Measurements from ENCODE around the gene GALNT10.

Gene GALNT10

DNA sequence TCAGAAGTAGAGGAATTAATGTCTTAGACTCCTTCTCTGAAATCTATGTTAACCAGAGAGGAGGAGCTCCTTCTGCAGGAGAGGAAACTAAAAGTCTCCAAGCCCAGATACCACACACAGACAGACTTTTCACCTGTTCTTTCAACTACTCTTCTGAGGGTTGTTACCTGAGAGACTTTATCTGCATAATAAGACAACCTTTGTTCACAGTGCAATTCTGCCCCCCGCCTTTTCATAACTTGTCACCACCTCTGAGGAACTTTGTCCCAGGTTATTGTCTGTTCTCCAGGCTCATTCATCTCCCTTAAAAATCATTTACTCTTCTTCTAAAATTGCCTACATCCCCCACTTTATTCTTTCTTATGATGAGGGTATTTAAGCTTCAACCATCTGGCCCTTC is 9.4 kb upstream of the GALNT10 start:
- TF ChIP-seq, protein P1, sequence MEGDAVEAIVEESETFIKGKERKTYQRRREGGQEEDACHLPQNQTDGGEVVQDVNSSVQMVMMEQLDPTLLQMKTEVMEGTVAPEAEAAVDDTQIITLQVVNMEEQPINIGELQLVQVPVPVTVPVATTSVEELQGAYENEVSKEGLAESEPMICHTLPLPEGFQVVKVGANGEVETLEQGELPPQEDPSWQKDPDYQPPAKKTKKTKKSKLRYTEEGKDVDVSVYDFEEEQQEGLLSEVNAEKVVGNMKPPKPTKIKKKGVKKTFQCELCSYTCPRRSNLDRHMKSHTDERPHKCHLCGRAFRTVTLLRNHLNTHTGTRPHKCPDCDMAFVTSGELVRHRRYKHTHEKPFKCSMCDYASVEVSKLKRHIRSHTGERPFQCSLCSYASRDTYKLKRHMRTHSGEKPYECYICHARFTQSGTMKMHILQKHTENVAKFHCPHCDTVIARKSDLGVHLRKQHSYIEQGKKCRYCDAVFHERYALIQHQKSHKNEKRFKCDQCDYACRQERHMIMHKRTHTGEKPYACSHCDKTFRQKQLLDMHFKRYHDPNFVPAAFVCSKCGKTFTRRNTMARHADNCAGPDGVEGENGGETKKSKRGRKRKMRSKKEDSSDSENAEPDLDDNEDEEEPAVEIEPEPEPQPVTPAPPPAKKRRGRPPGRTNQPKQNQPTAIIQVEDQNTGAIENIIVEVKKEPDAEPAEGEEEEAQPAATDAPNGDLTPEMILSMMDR (conservative IDR thresholded peaks at IDR 0.05), result no peak
- H3K27ac ChIP-seq, result 0 out of 2 replicates have a peak overlapping the region, but pooled peaks have one; percentile 76

DNA sequence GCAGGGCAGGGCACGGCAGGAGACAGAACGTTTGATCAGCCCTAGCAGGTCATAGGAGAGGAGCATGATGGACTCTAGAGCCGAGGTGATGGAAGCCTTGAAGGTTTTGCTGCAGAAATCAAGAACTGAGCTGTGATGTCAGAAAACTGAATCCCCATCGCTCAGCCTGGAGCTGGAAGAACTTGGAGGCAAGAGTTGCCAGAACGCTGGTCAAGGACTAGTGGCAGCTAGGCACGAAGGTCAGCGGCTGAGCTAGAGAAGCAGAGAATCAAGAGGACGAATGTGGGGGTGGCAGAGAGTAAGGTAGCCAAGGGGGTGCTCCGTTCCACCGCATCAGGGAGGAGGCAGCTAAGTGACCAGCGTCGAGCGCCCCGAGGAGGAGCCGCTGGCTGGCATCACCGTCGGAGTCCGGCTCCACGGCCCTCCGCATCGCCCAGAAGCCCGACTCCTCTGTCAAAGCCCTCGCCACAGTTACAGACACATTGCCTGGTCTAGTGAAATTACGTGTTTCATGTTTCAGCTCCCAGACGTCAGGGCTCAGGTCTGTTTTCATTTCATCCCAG is 1.2 kb upstream of the GALNT10 start:
- peak overlapping the region; percentile 88; the same call in 1 of the 2 replicates for H3K27ac ChIP-seq
- TF ChIP-seq, protein P1 (conservative IDR thresholded peaks at IDR 0.05), result no peak

DNA sequence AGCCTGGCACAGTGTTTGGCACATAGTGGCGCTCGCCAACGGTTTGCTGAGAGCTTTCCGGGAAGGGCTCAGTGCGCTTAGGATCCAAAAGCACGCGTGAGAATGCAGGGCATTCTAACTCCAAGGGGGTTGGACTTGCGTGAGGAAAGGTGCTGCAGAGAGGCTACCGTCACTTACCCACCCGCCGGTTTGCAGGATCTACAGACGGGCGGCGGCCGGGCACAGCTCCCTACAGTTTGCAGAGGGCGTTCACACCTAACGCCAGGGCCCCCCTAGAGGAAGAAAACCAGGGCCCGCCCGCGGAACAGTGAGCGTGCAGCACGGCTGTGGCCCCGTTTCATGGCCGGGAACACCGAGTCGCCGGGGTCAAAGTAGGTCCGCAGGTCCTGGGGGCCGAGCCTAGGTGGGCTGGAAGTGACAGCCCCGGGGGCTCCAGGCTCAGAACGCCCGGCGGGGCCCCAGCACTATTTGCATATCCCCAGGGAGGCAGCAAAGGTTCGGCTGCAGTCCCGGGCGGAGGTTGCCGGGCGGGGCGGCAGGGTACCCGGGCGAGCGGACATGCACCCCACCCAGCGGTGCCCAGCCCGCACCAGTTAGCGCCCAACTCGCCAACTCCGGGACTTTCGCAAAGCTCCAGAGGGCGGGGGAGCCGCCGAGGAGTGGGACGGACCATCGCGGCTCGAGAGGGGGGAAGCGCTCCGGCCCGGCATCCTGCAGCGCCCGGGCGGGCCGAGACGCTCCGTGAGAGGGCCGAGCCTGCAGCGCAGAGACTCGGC is 526 bp upstream of the GALNT10 start:
- TF ChIP-seq, protein P1 (conservative IDR thresholded peaks at IDR 0.05), result no peak; the same call in 1 of the 2 replicates
- H3K27ac ChIP-seq, result peak overlapping the region; percentile 88

DNA sequence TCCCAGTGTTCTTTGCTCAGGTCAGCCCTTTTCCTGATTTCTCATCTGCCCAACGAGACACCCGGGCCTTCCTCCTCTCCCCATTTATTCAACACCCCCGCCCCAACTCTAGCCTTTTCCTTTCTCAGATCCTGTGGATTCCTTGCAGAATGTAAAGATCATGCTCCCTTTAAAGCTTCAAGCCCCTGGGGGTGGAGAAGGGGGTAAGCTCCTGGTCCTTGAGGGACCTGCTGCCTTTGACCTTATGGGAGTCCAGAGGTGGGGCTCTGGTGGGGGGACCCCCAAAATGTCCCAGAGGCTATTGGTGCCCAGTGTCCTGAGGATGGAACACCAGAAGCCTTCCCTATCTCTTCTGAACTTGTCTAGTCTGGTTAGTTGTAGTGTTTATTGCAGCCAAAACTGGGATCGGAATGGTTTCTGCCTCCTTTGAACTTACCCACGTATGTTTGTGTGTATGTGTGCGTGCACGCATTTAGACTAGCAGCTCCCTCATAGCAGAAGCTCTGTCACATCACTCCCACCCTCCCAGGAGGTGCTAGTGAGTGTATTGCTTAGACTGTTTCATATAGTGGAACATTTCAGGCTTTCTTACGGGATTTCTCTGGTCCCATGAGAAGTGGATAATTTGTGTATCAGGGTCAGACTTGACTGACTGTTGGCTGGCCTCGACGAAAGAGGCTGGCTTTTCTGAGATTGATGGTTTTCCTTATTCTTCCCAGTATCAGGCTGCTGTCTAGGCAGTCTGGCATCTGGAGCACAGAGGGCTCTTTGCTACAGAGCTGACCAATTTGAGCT is 1.1 kb downstream of the GALNT10 start:
- TF ChIP-seq, protein P1 (conservative IDR thresholded peaks at IDR 0.05), result no peak
- H3K27ac ChIP-seq, result no peak overlapping the region

DNA sequence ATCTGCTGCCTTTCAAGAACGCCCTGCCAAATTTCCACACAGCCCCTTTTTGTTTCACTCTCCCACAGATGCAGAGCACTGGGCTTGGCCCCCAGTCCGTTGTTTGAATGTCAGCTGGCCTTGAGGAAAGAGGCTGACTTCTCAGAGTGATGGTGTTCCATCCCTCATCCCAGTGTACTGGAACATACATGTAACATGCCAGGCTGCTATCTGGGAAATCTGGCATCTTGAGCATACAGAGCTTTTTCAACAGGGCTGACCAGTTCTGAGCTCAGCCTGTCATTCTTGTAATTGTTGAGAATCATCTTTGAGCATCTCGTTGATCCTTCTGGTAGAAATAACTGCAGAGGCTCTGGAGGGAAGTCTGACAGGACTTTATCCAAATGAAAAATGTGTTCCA is 2.8 kb downstream of the GALNT10 start:
- TF ChIP-seq, protein P1 (conservative IDR thresholded peaks at IDR 0.05), result no peak
- no peak overlapping the region for H3K27ac ChIP-seq

DNA sequence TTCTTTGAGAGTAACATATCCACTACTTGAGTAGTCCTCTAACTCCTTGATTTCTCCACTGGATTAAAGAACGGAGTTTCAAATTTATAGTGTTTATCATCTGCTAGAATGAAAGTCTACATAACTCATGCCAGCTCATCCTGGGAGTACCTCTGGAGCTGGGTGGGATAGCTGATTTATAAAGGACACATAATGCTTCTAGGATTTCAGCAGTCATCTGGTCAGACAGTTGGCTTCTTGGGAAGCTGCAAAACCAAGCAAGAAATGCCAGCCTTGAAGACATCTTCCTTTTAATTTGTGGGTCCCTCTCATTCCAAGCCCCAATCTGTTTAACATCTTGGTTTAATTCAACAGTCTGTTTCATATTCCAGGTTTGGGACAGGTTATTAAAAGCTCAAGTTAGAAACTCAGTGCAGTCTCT is 3.2 kb downstream of the GALNT10 start:
- TF ChIP-seq, protein P1 (conservative IDR thresholded peaks at IDR 0.05), result no peak
- H3K27ac ChIP-seq, result no peak overlapping the region
